Measurements from ENCODE around the gene NAXE. TPM values are rescaled to one million over a fixed set of nuclear protein-coding genes. Genes with fewer than 3 reads are reported as not detected.
A peak's percentile ranks its signal among the peaks of the same experiment; 100 is the strongest.

Gene NAXE
- total and polyA plus RNA-seq, 2 of the 13 experiments (the other 11 are each of a cell fraction or from before 2014, with no cell fraction given), result 39.4 to 59.4 TPM

DNA sequence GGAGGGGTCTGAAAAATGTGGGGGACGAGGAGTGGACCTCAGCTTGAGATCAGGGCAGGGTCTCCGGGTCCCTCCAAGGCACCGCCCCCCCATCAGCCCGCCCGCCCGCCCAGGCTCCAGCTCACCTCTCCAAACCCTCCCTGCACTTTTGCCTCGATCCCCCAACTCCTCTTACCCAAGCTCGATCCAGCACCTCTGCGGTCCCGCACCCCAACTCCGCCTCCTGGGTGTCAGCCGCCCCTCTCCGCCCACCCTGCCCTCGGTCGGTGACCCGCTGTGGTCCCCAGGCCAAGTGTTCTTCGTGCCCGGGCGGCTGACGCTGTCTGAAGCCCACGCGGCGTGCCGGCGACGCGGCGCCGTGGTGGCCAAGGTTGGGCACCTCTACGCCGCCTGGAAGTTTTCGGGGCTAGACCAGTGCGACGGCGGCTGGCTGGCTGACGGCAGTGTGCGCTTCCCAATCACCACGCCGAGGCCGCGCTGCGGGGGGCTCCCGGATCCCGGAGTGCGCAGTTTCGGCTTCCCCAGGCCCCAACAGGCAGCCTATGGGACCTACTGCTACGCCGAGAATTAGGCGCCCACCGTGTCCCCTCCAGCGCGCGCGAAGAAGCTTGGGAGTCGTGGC lies 33.3 kb downstream of the NAXE start:
- H2AFZ ChIP-seq (ENCODE audit: low read length), result no peak overlapping the region
- BruUV-seq (replicated peaks), result no TSS peak
- no peak for DNase-seq (ENCODE audit: low spot score)
- no peak for FAIRE-seq
- peak overlapping the region; percentile 88 for H3K4me2 ChIP-seq (ENCODE audit: low read depth, low read length)
- peak; percentile 26 for ATAC-seq
- ChIA-PET POLR2A (interaction anchor here (0.6 to 2.1 kb wide), 6 partner anchors 34 to 690 kb away, joined by 3 to 8 read pairs (median 4); partner anchors contain the start of genes ISG20L2, METTL25B and NAXE), CTCF (ENCODE audit: low intra/inter-chr PET ratio, low total read pairs) (interaction anchor here (2.2 to 3.0 kb wide), 2 partner anchors 32 to 101 kb away, joined by 10 to 11 read pairs; no protein-coding TSS in a partner anchor)
- H3K4me3 ChIP-seq (replicated peaks in 1 of 3; ENCODE audit: insufficient read depth in 1 of 3, low read depth in 2 of 3, low read length in 3 of 3), result peak overlapping the region; percentile 43 to 69 (median 44); a peak in 5 of 6 replicates
- in situ Hi-C loops (cut with HindIII; ENCODE audit: extremely low pct_ligation_motif_present, low pct_unique_long_range_greater_than_20kb), result no loop called here
- no peaks in the 10 kb centered on the region for H4K20me1 ChIP-seq (ENCODE audit: insufficient read depth, low read length)
- H3K27ac ChIP-seq (ENCODE audit: extremely low read length, insufficient read depth, low read length), result no peak overlapping the region
- WGBS (ENCODE audit: low lambda C conversion rate), result 8% methylated on average over 16 of the region's 55 CpGs
- no peak overlapping the region for H3K9ac ChIP-seq (ENCODE audit: insufficient read depth, low read depth, low read length)
- no peaks in the 10 kb centered on the region for H3K36me3 ChIP-seq (replicated peaks in 1 of 2; ENCODE audit: control insufficient read depth in 1 of 2, insufficient read depth in 2 of 2, low read length in 2 of 2)
- H3K79me2 ChIP-seq (ENCODE audit: insufficient read depth, low read length), result no peaks in the 10 kb centered on the region
- intact Hi-C loops (cut with micrococcal nuclease; ENCODE audit: unreplicated experiment), result loop anchor here (1.0 kb wide), 2 partner anchors 16 to 32 kb away; no protein-coding TSS in a partner anchor
- peaks cover 13 to 44% of the 10 kb centered on the region in 2 experiments for H3K27me3 ChIP-seq (ENCODE audit: control insufficient read depth in 1 of 2, insufficient read depth in 2 of 2, low read length in 2 of 2)
- peaks cover 34% of the 10 kb centered on the region for H3K4me1 ChIP-seq (ENCODE audit: insufficient read depth, low read length)
- H3K9me3 ChIP-seq (ENCODE audit: low read length), result no peaks in the 10 kb centered on the region
- TF ChIP-seq ZNF230 (CRISPR knock-in tag; IDR thresholded peaks at IDR 0.05), result 0 out of 2 replicates have a peak, but pooled peaks have one; percentile 18
- TF ChIP-seq NPAS2 (CRISPR knock-in tag; IDR thresholded peaks at IDR 0.05; ENCODE audit: borderline replicate concordance), result no peak
- no peak for TF ChIP-seq ZNF331 (CRISPR knock-in tag; IDR thresholded peaks at IDR 0.05)
- TF ChIP-seq TMF1 (CRISPR knock-in tag; IDR thresholded peaks at IDR 0.05; ENCODE audit: low read depth), result no peak
- TF ChIP-seq MED8 (CRISPR knock-in tag; IDR thresholded peaks at IDR 0.05; ENCODE audit: insufficient replicate concordance), result no peak
- no peak for TF ChIP-seq ERF (CRISPR knock-in tag; IDR thresholded peaks at IDR 0.05)
- 0 out of 2 replicates have a peak, but pooled peaks have one; percentile 18 for TF ChIP-seq NRL (CRISPR knock-in tag; IDR thresholded peaks at IDR 0.05; ENCODE audit: borderline replicate concordance)
- TF ChIP-seq, protein P1, sequence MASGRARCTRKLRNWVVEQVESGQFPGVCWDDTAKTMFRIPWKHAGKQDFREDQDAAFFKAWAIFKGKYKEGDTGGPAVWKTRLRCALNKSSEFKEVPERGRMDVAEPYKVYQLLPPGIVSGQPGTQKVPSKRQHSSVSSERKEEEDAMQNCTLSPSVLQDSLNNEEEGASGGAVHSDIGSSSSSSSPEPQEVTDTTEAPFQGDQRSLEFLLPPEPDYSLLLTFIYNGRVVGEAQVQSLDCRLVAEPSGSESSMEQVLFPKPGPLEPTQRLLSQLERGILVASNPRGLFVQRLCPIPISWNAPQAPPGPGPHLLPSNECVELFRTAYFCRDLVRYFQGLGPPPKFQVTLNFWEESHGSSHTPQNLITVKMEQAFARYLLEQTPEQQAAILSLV (CRISPR knock-in tag; IDR thresholded peaks at IDR 0.05; ENCODE audit: borderline replicate concordance), result 0 out of 2 replicates have a peak, but pooled peaks have one; percentile 1
- TF ChIP-seq ZNF547 (CRISPR knock-in tag; IDR thresholded peaks at IDR 0.05), result 0 out of 2 replicates have a peak, but pooled peaks have one; percentile 14
- no peak for TF ChIP-seq NCOA5 (CRISPR knock-in tag; IDR thresholded peaks at IDR 0.05)
- no peak for TF ChIP-seq NFE2 (CRISPR knock-in tag; IDR thresholded peaks at IDR 0.05)
- TF ChIP-seq ZNF17 (CRISPR knock-in tag; IDR thresholded peaks at IDR 0.05), result no peak
- TF ChIP-seq NR2C2 (CRISPR knock-in tag; IDR thresholded peaks at IDR 0.05; ENCODE audit: borderline replicate concordance), result peak; percentile 5; the same call in 1 of the 2 replicates
- TF ChIP-seq CBX2 (IDR thresholded peaks at IDR 0.05; ENCODE audit: low read depth, low read length), result no peak
- 0 out of 2 replicates have a peak, but pooled peaks have one; percentile 3 for TF ChIP-seq CBX2 (CRISPR knock-in tag; IDR thresholded peaks at IDR 0.05; ENCODE audit: low read depth)
- peak; percentile 19 for TF ChIP-seq RBM39 (IDR thresholded peaks at IDR 0.05; ENCODE audit: low read depth, low read length, poor library complexity, severe bottlenecking)
- TF ChIP-seq, protein P2, sequence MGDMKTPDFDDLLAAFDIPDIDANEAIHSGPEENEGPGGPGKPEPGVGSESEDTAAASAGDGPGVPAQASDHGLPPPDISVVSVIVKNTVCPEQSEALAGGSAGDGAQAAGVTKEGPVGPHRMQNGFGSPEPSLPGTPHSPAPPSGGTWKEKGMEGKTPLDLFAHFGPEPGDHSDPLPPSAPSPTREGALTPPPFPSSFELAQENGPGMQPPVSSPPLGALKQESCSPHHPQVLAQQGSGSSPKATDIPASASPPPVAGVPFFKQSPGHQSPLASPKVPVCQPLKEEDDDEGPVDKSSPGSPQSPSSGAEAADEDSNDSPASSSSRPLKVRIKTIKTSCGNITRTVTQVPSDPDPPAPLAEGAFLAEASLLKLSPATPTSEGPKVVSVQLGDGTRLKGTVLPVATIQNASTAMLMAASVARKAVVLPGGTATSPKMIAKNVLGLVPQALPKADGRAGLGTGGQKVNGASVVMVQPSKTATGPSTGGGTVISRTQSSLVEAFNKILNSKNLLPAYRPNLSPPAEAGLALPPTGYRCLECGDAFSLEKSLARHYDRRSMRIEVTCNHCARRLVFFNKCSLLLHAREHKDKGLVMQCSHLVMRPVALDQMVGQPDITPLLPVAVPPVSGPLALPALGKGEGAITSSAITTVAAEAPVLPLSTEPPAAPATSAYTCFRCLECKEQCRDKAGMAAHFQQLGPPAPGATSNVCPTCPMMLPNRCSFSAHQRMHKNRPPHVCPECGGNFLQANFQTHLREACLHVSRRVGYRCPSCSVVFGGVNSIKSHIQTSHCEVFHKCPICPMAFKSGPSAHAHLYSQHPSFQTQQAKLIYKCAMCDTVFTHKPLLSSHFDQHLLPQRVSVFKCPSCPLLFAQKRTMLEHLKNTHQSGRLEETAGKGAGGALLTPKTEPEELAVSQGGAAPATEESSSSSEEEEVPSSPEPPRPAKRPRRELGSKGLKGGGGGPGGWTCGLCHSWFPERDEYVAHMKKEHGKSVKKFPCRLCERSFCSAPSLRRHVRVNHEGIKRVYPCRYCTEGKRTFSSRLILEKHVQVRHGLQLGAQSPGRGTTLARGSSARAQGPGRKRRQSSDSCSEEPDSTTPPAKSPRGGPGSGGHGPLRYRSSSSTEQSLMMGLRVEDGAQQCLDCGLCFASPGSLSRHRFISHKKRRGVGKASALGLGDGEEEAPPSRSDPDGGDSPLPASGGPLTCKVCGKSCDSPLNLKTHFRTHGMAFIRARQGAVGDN (CRISPR knock-in tag; IDR thresholded peaks at IDR 0.05), result peak; percentile 15
- no peak for TF ChIP-seq ZBTB43 (CRISPR knock-in tag; conservative IDR thresholded peaks at IDR 0.05)

Measured in HepG2 (cell line).